Mammary epithelial cell (primary cell): ENCODE measurements around the gene TSC1.

Experiments used
- EZH2 ChIP-seq: IDR thresholded peaks from 2 replicates; pipeline ENCODE4 v1.6.1; 2012; ENCODE audit warnings: low read length, inconsistent platforms, borderline replicate concordance
- TF ChIP-seq, protein P1 (sequence below), 2 donors: IDR thresholded peaks in 1 of 2; conservative IDR thresholded peaks in 1 of 2; 2 replicates each; pipeline ENCODE4 v1.5.1; 2011 to 2012; ENCODE audit warnings: inconsistent platforms in 2 of 2, low read length in 2 of 2, mild to moderate bottlenecking in 2 of 2, control low read depth in 1 of 2, low read depth in 1 of 2; ENCODE audit not compliant: insufficient read depth in 1 of 2; ENCODE audit errors: extremely low read depth in 1 of 2

DNA sequence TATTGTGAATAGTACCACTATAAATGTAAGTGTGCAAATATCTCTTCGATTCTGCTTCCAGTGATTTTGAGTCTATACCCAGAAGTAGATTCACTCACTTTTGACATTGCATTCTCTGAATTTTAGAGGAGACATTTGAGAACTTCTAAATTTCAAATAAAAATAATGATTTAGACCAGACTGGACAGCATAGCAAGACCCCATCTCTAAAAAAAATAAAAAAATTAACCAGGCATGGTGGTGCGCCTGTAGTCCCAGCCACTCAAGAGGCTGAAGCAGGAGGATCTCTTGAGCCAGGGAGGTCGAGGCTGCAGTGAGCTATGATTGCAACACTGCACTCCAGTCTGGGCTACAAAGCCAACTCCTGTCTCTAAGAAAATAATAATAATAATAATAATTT lies 32.2 kb upstream of the TSC1 start:
- TF ChIP-seq, protein P1, sequence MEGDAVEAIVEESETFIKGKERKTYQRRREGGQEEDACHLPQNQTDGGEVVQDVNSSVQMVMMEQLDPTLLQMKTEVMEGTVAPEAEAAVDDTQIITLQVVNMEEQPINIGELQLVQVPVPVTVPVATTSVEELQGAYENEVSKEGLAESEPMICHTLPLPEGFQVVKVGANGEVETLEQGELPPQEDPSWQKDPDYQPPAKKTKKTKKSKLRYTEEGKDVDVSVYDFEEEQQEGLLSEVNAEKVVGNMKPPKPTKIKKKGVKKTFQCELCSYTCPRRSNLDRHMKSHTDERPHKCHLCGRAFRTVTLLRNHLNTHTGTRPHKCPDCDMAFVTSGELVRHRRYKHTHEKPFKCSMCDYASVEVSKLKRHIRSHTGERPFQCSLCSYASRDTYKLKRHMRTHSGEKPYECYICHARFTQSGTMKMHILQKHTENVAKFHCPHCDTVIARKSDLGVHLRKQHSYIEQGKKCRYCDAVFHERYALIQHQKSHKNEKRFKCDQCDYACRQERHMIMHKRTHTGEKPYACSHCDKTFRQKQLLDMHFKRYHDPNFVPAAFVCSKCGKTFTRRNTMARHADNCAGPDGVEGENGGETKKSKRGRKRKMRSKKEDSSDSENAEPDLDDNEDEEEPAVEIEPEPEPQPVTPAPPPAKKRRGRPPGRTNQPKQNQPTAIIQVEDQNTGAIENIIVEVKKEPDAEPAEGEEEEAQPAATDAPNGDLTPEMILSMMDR (conservative IDR thresholded peaks at IDR 0.05 in 1 of 2, IDR thresholded peaks at IDR 0.05 in 1 of 2; ENCODE audit: extremely low read depth in 1 of 2, insufficient read depth in 1 of 2, low read depth in 1 of 2, low read length in 2 of 2): no peak
- TF ChIP-seq EZH2: no peak
